OCI-LY3 (cell line): ENCODE measurements around the gene MBNL1.
A peak's percentile ranks its signal among the peaks of the same experiment; 100 is the strongest.
"Not testable (repeated sequence)": the region's sequence is repeated elsewhere in the genome, so short reads cannot be mapped to it uniquely, and the experiment has no call there.

ENCODE experiments used
- H2AFZ ChIP-seq: fragments of 200-600, 300-600 bp; shearing (Covaris generic); 2 replicates; pipeline ENCODE4 v1.6.0; 2014; ENCODE audit warnings: antibody characterized with exemption, low read depth, low read length
- H3K27ac ChIP-seq: fragments of 200-600, 300-600 bp; sonication (generic); 2 replicates; pipeline ENCODE4 v1.5.1; 2014; ENCODE audit warnings: mild to moderate bottlenecking, low read length, moderate library complexity, mixed read lengths
- H3K27me3 ChIP-seq: fragments of 200-600, 300-600 bp; sonication (generic); 2 replicates; pipeline ENCODE4 v1.6.1; 2014; ENCODE audit warnings: low read depth, low read length, mixed read lengths
- H3K36me3 ChIP-seq: fragments of 200-600, 300-600 bp; sonication (generic); replicated peaks from 2 replicates; pipeline ENCODE3; 2014; ENCODE audit warnings: low read depth, low read length, mixed read lengths
- H3K4me1 ChIP-seq: fragments of 300-600, 200-600 bp; sonication (generic); 2 replicates; pipeline ENCODE4 v1.6.1; 2014; ENCODE audit warnings: low read length, mixed read lengths
- H3K4me2 ChIP-seq: fragments of 200-600, 300-600 bp; sonication (generic); 2 replicates; pipeline ENCODE4 v1.6.1; 2014; ENCODE audit warnings: low read length, mixed read lengths
- H3K4me3 ChIP-seq: fragments of 300-600, 200-600 bp; sonication (generic); 2 replicates; pipeline ENCODE4 v1.5.1; 2014; ENCODE audit warnings: antibody characterized with exemption, mild to moderate bottlenecking, low read length, moderate library complexity
- H3K79me2 ChIP-seq: fragments of 300-600, 200-600 bp; shearing (Covaris generic); 2 replicates; pipeline ENCODE4 v1.6.1; 2014; ENCODE audit warnings: mild to moderate bottlenecking, low read length, mixed read lengths
- H3K9ac ChIP-seq: fragments of 300-600, 200-600 bp; shearing (Covaris generic); 2 replicates; pipeline ENCODE4 v1.6.0; 2014; ENCODE audit warnings: mild to moderate bottlenecking, low read length, moderate library complexity
- H3K9me3 ChIP-seq: fragments of 200-600, 300-600 bp; shearing (Covaris generic); 2 replicates; pipeline ENCODE4 v1.6.1; 2014; ENCODE audit warnings: low read length, mixed read lengths; ENCODE audit not compliant: insufficient read depth
- H4K20me1 ChIP-seq: fragments of 200-600, 300-600 bp; sonication (generic); 2 replicates; pipeline ENCODE4 v1.6.1; 2016; ENCODE audit warnings: low read length, mixed read lengths; ENCODE audit not compliant: insufficient read depth
- EZH2phosphoT487 ChIP-seq: fragments of 200-600 bp; shearing (Covaris generic); IDR thresholded peaks from 2 replicates; pipeline ENCODE4 v1.6.1; 2018; ENCODE audit warnings: antibody characterized with exemption, mixed run types, low read depth
- TF ChIP-seq, protein P1 (sequence below): fragments of 200-600, 300-600 bp; sonication (generic); IDR thresholded peaks from 2 replicates; pipeline ENCODE4 v1.5.1; 2014; ENCODE audit warnings: antibody characterized with exemption, low read length, low read depth

MBNL1 gene

GRCh38 chr3:152438181-152438580, 169.5 kb downstream of the MBNL1 start:
- Histone ChIP-seq H3K36me3 (peaks cover 8% of the 10 kb centered on the region), H3K4me3 (no peak overlapping the region), H3K27ac (no peak overlapping the region), H4K20me1 (peaks cover 87% of the 10 kb centered on the region), H2AFZ (no peak overlapping the region), H3K4me1 (peaks cover 21% of the 10 kb centered on the region), H3K9ac (no peak overlapping the region), H3K27me3 (no peaks in the 10 kb centered on the region), H3K79me2 (peaks cover 90% of the 10 kb centered on the region), H3K9me3 (no peaks in the 10 kb centered on the region), H3K4me2 (no peak overlapping the region)
- TF ChIP-seq EZH2phosphoT487 = no peak
- TF ChIP-seq, protein P1, sequence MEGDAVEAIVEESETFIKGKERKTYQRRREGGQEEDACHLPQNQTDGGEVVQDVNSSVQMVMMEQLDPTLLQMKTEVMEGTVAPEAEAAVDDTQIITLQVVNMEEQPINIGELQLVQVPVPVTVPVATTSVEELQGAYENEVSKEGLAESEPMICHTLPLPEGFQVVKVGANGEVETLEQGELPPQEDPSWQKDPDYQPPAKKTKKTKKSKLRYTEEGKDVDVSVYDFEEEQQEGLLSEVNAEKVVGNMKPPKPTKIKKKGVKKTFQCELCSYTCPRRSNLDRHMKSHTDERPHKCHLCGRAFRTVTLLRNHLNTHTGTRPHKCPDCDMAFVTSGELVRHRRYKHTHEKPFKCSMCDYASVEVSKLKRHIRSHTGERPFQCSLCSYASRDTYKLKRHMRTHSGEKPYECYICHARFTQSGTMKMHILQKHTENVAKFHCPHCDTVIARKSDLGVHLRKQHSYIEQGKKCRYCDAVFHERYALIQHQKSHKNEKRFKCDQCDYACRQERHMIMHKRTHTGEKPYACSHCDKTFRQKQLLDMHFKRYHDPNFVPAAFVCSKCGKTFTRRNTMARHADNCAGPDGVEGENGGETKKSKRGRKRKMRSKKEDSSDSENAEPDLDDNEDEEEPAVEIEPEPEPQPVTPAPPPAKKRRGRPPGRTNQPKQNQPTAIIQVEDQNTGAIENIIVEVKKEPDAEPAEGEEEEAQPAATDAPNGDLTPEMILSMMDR = no peak

GRCh38 chr3:152438706-152439105, 170.0 kb downstream of the MBNL1 start:
- peaks cover 26% of the 10 kb centered on the region for H3K4me1 ChIP-seq
- no peak overlapping the region for H3K9ac ChIP-seq
- no peak overlapping the region for H3K4me3 ChIP-seq
- no peak overlapping the region for H3K4me2 ChIP-seq
- H4K20me1 ChIP-seq = peaks cover 92% of the 10 kb centered on the region
- H3K9me3 ChIP-seq = no peaks in the 10 kb centered on the region
- H3K27ac ChIP-seq = no peak overlapping the region
- H3K27me3 ChIP-seq = no peaks in the 10 kb centered on the region
- TF ChIP-seq EZH2phosphoT487 = no peak
- TF ChIP-seq, protein P1 = no peak
- peaks cover 5% of the 10 kb centered on the region for H3K36me3 ChIP-seq
- no peak overlapping the region for H2AFZ ChIP-seq
- peaks cover 93% of the 10 kb centered on the region for H3K79me2 ChIP-seq

DNA sequence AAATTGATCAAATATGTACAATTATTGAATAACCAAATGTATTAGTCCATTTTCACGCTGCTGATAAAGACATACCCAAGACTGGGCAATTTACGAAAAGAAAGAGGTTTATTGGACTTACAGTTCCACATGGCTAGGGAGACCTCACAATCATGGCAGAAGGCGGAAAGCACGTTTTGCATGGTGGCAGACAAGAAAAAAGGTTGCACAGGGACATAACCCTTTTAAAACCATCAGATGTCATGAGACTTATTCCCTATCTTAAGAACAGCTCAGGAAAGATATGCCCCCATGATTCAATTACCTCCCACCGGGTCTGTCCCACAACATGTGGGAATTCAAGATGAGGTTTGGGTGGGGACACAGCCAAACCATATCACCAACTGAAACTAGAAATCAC, 171.5 kb downstream of the MBNL1 start:
- not testable (repeated sequence) for H3K4me2 ChIP-seq, H3K4me3 ChIP-seq, H3K27me3 ChIP-seq, H3K9ac ChIP-seq, H2AFZ ChIP-seq, H3K36me3 ChIP-seq, H3K9me3 ChIP-seq, H3K27ac ChIP-seq
- Histone ChIP-seq H3K4me1 (peaks cover 29% of the 10 kb centered on the region), H4K20me1 (peaks cover 90% of the 10 kb centered on the region), H3K79me2 (peaks cover 92% of the 10 kb centered on the region)

DNA sequence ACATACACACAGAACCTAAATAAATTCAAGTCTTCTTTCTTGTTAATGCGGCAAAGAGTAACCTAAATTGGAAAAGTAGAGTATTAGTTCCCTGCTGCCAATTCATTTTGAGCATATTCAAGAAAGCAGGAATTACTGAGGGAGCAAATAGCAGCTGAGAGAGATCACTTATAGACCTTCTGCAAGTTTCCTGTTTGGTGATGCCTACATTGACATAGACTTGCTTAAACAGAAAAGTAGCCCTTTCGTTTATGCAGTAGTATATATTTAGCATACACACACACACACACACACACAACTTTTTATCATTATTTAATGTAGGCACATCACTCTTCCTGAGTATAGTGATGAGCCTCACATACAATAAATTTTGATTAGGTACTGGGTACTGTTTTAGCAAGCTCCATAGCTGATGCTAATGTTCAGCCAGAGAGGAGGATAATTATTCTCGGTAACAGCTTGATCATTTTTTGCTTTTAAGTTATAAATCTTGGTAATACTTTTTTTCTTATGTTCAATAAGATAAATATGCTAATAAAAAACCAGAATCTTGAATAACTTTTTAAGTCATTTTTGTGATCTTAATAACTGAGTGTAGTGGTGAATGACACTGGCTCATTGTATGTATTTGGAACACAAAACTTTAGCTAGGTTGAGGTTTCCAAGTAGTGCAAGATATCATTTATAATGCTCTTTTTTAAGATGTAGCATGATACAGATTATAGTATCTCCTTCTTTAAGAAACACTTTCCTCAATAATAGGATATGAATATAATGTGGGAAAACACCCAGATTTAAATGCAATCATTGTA, 174.7 kb downstream of the MBNL1 start:
- Histone ChIP-seq H3K27ac (no peak overlapping the region; the same call in 1 of the 2 replicates), H3K4me1 (peaks cover 26% of the 10 kb centered on the region), H2AFZ (no peak overlapping the region), H3K27me3 (no peaks in the 10 kb centered on the region), H3K36me3 (peaks cover 30% of the 10 kb centered on the region), H3K4me2 (peak overlapping the region; percentile 31), H3K4me3 (no peak overlapping the region), H3K9ac (no peak overlapping the region), H3K79me2 (peaks cover 76% of the 10 kb centered on the region), H4K20me1 (peaks cover 73% of the 10 kb centered on the region), H3K9me3 (no peaks in the 10 kb centered on the region)
- no peak for TF ChIP-seq EZH2phosphoT487
- TF ChIP-seq, protein P1 = no peak
